Neural progenitor cell (in vitro differentiated cells): ENCODE measurements around the gene PKD1. TPM values are rescaled to one million over a fixed set of nuclear protein-coding genes. Genes with fewer than 3 reads are reported as not detected.

Source experiments
- DNase-seq: peaks from one replicate; pipeline ENCODE4 v3.0.0-alpha.2; 2016; ENCODE audit warnings: low spot score
- H2AFZ ChIP-seq: fragments of 200-600 bp; sonication (generic); replicated peaks from 2 replicates; pipeline ENCODE4 v1.6.1; 2016; ENCODE audit warnings: antibody characterized with exemption
- H3F3A ChIP-seq: fragments of 200-600 bp; sonication (generic); 2 replicates; pipeline ENCODE4 v1.6.1; 2016; ENCODE audit warnings: antibody characterized with exemption, low read depth
- H3K27ac ChIP-seq: fragments of 200-600 bp; sonication (generic); 2 replicates; pipeline ENCODE4 v1.5.1; 2016; ENCODE audit warnings: mild to moderate bottlenecking
- H3K27me3 ChIP-seq: fragments of 200-600 bp; sonication (generic); 2 replicates; pipeline ENCODE4 v1.6.1; 2016; ENCODE audit warnings: mild to moderate bottlenecking, moderate library complexity
- H3K36me3 ChIP-seq: fragments of 200-600 bp; sonication (generic); 2 replicates; pipeline ENCODE4 v1.5.1; 2016
- H3K4me1 ChIP-seq: fragments of 200-600 bp; sonication (generic); 2 replicates; pipeline ENCODE4 v1.6.1; 2016; ENCODE audit warnings: mixed run types
- H3K4me2 ChIP-seq: fragments of 200-600 bp; sonication (generic); 2 replicates; pipeline ENCODE4 v1.6.1; 2016
- H3K4me3 ChIP-seq: fragments of 200-600 bp; sonication (generic); 2 replicates; pipeline ENCODE4 v1.5.1; 2016
- H3K79me2 ChIP-seq: fragments of 200-600 bp; sonication (generic); 2 replicates; pipeline ENCODE4 v1.6.1; 2016; ENCODE audit warnings: low read depth
- H3K9ac ChIP-seq: fragments of 200-600 bp; sonication (generic); 2 replicates; pipeline ENCODE4 v1.6.1; 2016
- H3K9me3 ChIP-seq: fragments of 200-600 bp; sonication (generic); 2 replicates; pipeline ENCODE4 v1.5.1; 2016; ENCODE audit warnings: low read depth
- H4K20me1 ChIP-seq: fragments of 200-600 bp; sonication (generic); 2 replicates; pipeline ENCODE4 v1.6.1; 2016; ENCODE audit warnings: low read depth
- H3K27ac Mint-ChIP-seq: 3 replicates; pipeline ENCODE4 v1.8.0; 2021; ENCODE audit warnings: mixed read lengths
- H3K27me3 Mint-ChIP-seq: 2 replicates; pipeline ENCODE4 v1.8.0; 2022; ENCODE audit warnings: low read depth, mild to moderate bottlenecking, inconsistent platforms, moderate library complexity, mixed read lengths; ENCODE audit not compliant: insufficient read depth
- H3K36me3 Mint-ChIP-seq: 3 replicates; pipeline ENCODE4 v1.8.0; 2021; ENCODE audit warnings: mixed read lengths
- H3K4me1 Mint-ChIP-seq: 3 replicates; pipeline ENCODE4 v1.8.0; 2021; ENCODE audit warnings: mixed read lengths
- H3K4me3 Mint-ChIP-seq: 3 replicates; pipeline ENCODE4 v1.8.0; 2021; ENCODE audit warnings: mild to moderate bottlenecking, moderate library complexity, mixed read lengths
- H3K9me3 Mint-ChIP-seq: 3 replicates; pipeline ENCODE4 v1.8.0; 2020; ENCODE audit warnings: mixed read lengths
- EZH2 ChIP-seq: fragments of 200-600 bp; sonication (generic); IDR thresholded peaks from 2 replicates; pipeline ENCODE4 v1.6.1; 2017; ENCODE audit warnings: antibody characterized with exemption, mild to moderate bottlenecking, moderate library complexity
- EZH2phosphoT487 ChIP-seq: fragments of 200-600 bp; sonication (generic); IDR thresholded peaks from 2 replicates; pipeline ENCODE4 v1.6.1; 2017; ENCODE audit warnings: antibody characterized with exemption
- total RNA-seq: library from RNA; depleted of rRNA; stranded (reverse); fragments of >200 nt; gene quantifications from 2 replicates; pipeline ENCODE4 v1.2.3, GENCODE V29; 2015; ENCODE audit warnings: low replicate concordance
- TF ChIP-seq, protein P1 (sequence below): fragments of 200-600 bp; sonication (generic); IDR thresholded peaks from 2 replicates; pipeline ENCODE4 v1.5.1; 2017; ENCODE audit warnings: antibody characterized with exemption, mild to moderate bottlenecking

The PKD1 gene
- total RNA-seq, 1 donor from 2014 or later, result 16.9 TPM

DNA sequence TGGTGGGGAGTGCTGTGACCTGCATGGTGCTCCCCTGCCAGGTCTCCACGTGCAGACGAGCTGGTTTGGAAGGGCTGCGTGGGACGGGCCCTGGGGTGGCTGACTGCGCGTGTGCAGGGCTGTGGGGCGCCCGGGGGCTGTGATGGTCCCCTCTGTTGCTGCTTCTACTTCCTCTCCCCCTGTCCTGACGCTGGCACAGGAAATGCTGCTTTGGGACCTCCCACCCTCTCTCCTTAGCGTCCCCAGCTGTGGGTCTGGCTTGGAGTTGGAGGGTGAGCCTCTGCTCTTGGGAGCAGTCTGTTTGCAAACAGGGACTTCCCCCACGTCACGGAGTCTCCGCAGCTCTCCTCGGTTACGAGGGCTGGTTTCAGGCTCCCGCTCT is 52.7 kb downstream of the PKD1 start:
- TF ChIP-seq EZH2 (no peak), EZH2phosphoT487 (no peak)
- TF ChIP-seq, protein P1, sequence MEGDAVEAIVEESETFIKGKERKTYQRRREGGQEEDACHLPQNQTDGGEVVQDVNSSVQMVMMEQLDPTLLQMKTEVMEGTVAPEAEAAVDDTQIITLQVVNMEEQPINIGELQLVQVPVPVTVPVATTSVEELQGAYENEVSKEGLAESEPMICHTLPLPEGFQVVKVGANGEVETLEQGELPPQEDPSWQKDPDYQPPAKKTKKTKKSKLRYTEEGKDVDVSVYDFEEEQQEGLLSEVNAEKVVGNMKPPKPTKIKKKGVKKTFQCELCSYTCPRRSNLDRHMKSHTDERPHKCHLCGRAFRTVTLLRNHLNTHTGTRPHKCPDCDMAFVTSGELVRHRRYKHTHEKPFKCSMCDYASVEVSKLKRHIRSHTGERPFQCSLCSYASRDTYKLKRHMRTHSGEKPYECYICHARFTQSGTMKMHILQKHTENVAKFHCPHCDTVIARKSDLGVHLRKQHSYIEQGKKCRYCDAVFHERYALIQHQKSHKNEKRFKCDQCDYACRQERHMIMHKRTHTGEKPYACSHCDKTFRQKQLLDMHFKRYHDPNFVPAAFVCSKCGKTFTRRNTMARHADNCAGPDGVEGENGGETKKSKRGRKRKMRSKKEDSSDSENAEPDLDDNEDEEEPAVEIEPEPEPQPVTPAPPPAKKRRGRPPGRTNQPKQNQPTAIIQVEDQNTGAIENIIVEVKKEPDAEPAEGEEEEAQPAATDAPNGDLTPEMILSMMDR, result no peak
- Mint-ChIP-seq H3K27ac (no peak overlapping the region), H3K36me3 (no peaks in the 10 kb centered on the region), H3K27me3 (peaks cover 5% of the 10 kb centered on the region), H3K9me3 (no peaks in the 10 kb centered on the region), H3K4me3 (no peak overlapping the region), H3K4me1 (peaks cover 4% of the 10 kb centered on the region)
- Histone ChIP-seq H3K4me2 (no peak overlapping the region), H3K9ac (no peak overlapping the region), H3K27ac (no peak overlapping the region), H3K79me2 (no peaks in the 10 kb centered on the region), H3F3A (no peaks in the 10 kb centered on the region), H3K9me3 (no peaks in the 10 kb centered on the region), H2AFZ (no peak overlapping the region), H3K36me3 (no peaks in the 10 kb centered on the region), H3K4me1 (no peaks in the 10 kb centered on the region), H3K4me3 (no peak overlapping the region), H4K20me1 (peaks cover 9% of the 10 kb centered on the region), H3K27me3 (no peaks in the 10 kb centered on the region)
- DNase-seq, result no peak

DNA sequence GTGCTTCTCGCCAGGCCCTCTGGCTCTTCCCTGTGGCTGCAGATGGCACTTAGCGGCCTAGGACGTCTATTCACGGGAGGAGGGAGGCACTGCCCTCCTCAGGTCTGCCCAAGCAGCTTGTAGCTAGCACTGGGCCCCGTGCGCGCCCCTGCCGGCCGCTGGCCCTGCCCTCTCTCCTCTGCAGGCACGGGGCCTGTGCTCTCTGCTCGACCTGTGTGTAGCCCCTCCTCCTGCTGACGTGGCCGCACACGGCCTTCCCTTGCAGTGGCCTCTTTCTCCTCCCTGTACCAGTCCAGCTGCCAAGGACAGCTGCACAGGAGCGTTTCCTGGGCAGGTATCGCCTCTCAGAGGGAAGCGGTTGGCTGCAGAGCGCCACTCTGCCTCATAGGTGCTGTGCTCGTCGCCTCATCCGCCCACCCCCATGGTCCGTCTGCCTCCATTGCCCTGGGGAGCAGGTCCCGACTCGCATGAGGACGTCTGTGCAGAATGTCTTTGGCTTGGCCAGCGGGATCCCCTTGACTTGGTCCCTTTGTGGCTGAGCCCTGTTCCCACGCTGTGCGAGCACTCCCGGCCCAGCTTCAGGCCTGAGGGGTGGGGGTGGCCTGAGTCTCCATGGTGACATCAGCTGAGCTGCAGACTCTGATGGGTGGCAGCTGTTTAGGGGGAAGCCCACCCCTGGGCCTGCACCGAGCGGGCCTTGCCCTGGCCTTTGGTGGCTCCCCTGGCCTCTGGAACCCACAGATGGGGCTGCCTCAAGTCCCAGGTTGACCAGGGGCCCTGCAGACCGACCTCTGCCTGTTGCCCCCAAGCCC is 53.3 kb downstream of the PKD1 start:
- Mint-ChIP-seq H3K36me3 (no peaks in the 10 kb centered on the region), H3K4me1 (peaks cover 4% of the 10 kb centered on the region), H3K27me3 (peaks cover 5% of the 10 kb centered on the region), H3K4me3 (no peak overlapping the region), H3K27ac (peak overlapping the region; percentile 74), H3K9me3 (no peaks in the 10 kb centered on the region)
- Histone ChIP-seq H3F3A (no peaks in the 10 kb centered on the region), H3K9ac (no peak overlapping the region), H3K4me3 (no peak overlapping the region), H3K27ac (no peak overlapping the region), H3K36me3 (no peaks in the 10 kb centered on the region), H3K79me2 (no peaks in the 10 kb centered on the region), H3K4me2 (no peak overlapping the region), H2AFZ (no peak overlapping the region), H3K27me3 (no peaks in the 10 kb centered on the region), H3K4me1 (no peaks in the 10 kb centered on the region), H4K20me1 (peaks cover 9% of the 10 kb centered on the region), H3K9me3 (no peaks in the 10 kb centered on the region)
- DNase-seq, result no peak
- TF ChIP-seq EZH2 (no peak), EZH2phosphoT487 (no peak)
- TF ChIP-seq, protein P1, result no peak

DNA sequence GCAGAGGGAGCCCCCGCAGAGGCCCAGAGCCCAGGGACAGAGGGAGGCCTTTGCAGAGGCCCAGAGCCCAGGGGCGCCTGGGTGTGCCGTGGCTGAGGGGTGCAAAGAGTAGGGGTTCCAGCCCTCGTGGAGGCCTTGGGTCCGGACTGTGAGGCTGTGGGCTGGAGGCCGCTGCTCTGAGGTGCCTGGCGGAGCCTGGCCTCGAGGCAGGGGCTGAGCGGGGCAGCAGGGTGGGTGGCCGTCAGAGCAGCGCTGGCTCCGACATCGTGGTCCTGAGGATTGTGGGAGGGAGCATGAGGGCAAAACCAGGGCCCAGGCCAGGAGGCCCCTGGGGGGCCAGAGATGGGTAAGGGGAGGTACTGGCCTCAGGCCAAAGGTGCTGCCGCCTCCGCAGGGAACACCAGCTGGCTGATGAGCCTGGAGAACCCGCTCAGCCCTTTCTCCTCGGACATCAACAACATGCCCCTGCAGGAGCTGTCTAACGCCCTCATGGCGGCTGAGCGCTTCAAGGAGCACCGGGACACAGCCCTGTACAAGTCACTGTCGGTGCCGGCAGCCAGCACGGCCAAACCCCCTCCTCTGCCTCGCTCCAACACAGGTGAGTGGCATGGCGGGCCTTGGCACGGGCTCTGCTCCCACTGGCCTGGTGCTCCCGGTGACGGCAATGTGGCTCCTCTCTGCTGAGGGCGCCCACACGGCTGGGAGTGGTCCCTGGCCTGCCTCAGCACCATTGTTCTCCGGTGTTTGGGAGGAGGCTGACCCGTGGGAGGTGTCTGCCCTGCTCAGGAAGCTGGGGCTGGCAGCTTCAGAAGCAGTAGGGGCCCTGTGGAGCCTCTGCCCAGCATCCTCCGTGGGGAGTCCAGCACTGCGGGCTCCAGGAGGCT is 54.3 kb downstream of the PKD1 start:
- Histone ChIP-seq H3K27me3 (no peaks in the 10 kb centered on the region), H3K9me3 (no peaks in the 10 kb centered on the region), H3K4me1 (no peaks in the 10 kb centered on the region), H3K79me2 (no peaks in the 10 kb centered on the region), H3K4me2 (no peak overlapping the region), H3K27ac (no peak overlapping the region), H4K20me1 (peaks cover 6% of the 10 kb centered on the region), H2AFZ (no peak overlapping the region), H3F3A (no peaks in the 10 kb centered on the region), H3K4me3 (no peak overlapping the region), H3K9ac (no peak overlapping the region), H3K36me3 (no peaks in the 10 kb centered on the region)
- H3K9me3 Mint-ChIP-seq, result no peaks in the 10 kb centered on the region
- H3K27me3 Mint-ChIP-seq, result peaks cover 7% of the 10 kb centered on the region
- H3K4me3 Mint-ChIP-seq, result no peak overlapping the region
- no peaks in the 10 kb centered on the region for H3K36me3 Mint-ChIP-seq
- no peak overlapping the region for H3K27ac Mint-ChIP-seq
- TF ChIP-seq EZH2 (no peak), EZH2phosphoT487 (no peak)
- TF ChIP-seq, protein P1, result no peak
- no peak for DNase-seq
- H3K4me1 Mint-ChIP-seq, result peaks cover 4% of the 10 kb centered on the region
